NCI-H2081 (cell line): ENCODE results near the gene SGSM1.

Experiments used
- DNase-seq, 2 experiments: peaks; one replicate each; lab custom pipeline; 2025; lab: John Stamatoyannopoulos, UW

The SGSM1 gene

DNA sequence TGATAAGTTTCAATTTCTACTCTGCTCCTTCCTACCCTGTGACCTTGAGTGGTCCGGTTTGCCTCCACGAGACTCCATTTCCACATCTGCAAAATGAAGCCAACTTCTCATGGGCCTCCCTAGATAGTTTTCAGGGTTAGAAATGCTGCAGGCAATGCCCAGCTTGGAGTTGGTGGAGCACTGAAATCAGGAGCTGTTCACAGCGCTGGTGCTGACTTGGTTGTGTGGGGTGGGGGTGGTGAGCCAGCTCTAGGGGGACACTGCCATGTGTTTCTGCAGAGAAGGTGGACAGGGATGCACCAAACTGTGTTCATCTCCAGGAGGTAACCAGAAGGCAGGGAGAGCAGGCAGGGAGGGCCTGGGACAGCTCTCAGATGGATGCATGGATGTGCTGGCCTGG lies 37.0 kb downstream of the SGSM1 start:
- no peak for DNase-seq

GRCh38 chr22:24845041-24845898 lies 39.3 kb downstream of the SGSM1 start:
- no peak for DNase-seq

- DNase-seq: no peak
These were observed 41.5 kb downstream of the SGSM1 start for GRCh38 chr22:24847490-24847889.

- peak in 1 of 2 experiments; percentile 2 for DNase-seq
These were observed 42.7 kb downstream of the SGSM1 start for GRCh38 chr22:24848559-24849168.

DNA sequence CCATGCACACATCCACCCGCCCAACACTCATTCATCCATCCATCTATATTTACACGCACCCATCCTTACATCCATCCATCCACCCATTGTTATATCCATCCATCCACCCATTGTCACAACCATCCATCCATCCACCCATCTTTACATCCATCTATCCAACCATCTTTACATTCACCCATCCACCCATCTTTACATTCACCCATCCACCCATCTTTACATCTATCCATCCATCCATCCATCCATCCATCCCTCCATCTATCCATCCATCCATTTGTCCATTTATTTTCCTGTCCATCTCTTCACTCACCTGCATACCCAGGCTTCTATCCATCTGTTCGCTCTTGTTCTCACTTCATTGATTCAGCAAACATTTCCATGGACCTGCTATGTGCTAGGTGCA lies 49.8 kb downstream of the SGSM1 start:
- DNase-seq: no peak

DNA sequence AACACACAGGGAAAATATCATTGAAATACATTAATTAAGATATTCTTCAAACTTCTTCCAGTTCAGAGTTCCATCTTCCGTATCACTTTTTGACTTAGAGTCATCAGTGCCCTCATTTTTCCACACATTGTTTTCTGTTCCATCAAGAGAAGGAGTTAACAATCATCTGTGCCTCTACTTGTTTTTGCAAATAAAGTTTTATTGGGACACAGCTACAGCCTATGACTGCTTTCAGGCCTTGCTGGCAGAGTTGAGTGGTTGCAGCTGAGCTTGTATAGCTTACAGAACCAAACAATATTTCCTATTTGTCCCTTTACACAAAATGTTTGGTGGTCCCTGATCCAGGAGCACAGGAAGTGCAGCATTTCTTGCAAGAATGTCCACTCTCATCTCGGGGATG lies 51.6 kb downstream of the SGSM1 start:
- no peak for DNase-seq

GRCh38 chr22:24859587-24859986 lies 53.6 kb downstream of the SGSM1 start:
- no peak for DNase-seq

- DNase-seq: no peak
These were observed 59.5 kb downstream of the SGSM1 start for GRCh38 chr22:24865508-24865907.

- DNase-seq: no peak
These were observed 61.5 kb downstream of the SGSM1 start for GRCh38 chr22:24867323-24868022.

DNA sequence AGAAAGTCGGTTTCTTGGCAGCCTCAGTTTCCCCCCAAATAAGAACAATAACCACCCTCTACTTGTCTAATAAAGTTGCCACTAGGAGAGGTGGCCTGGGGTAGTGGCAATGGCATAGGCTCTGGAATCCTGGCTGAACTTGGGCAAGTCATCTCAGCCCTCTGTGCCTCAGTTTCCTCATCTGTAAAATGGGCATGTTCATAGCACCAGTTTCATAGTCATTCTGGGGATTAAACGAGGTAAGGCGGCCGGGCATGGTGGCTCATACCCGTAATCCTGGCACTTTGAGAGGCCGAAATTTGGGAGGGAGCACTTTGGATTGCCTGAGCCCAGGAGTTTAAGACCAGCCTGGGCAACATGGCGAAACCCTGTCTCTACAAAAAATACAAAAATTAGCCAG lies 63.0 kb downstream of the SGSM1 start:
- no peak for DNase-seq

DNA sequence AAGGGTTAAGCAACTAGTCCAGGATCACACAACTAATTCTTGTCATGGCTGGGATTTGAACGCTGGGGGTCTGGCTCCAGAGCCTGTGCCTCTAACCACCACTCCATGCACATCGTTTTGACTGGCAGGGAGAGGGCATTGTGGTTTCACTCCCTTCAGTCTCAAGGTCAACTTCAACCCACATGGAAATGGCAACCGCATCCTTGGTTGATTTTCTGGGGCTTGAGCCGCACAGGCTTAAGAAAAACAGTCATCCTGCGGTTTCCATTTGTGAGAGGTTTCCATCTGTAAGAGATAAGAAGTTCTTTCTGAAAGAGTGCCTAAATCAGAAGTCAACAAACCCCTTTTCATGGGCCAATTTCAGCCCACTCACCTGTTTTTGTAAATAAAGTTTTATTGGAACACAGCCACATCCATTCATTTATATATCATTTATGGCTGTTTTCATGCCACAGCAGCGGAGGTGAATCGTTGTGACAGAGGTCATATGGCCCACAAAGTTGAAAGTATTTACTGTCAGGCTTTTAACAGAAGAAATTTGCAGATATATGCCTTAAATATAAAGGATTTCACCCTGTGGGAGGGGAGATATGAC lies 65.7 kb downstream of the SGSM1 start:
- no peak for DNase-seq

DNA sequence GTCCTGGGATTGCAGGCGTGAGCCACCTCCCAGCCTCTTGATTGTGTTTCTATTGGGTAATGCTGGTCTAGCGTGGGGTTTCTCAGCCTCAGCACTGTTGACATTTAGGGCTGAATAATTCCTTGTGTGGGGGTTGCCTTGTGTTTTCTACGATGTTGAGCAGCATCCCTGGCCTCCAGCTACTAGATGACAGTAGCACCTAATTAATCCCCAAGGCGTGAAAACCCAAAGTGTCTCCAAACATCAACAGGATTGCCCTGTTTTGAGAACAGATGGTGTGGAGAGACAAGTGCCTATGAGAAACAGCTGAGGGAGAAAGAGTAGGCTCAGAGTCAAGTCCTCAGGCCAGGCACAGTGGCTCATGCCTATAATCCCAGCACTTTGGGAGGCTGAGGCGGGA lies 67.2 kb downstream of the SGSM1 start:
- no peak for DNase-seq

GRCh38 chr22:24875862-24876506 lies 70.0 kb downstream of the SGSM1 start:
- DNase-seq: no peak

- DNase-seq: no peak
These were observed 70.7 kb downstream of the SGSM1 start for GRCh38 chr22:24876700-24877099.

- DNase-seq: peak in 1 of 2 experiments; percentile 4
These were observed 73.0 kb downstream of the SGSM1 start for GRCh38 chr22:24878969-24879368.

DNA sequence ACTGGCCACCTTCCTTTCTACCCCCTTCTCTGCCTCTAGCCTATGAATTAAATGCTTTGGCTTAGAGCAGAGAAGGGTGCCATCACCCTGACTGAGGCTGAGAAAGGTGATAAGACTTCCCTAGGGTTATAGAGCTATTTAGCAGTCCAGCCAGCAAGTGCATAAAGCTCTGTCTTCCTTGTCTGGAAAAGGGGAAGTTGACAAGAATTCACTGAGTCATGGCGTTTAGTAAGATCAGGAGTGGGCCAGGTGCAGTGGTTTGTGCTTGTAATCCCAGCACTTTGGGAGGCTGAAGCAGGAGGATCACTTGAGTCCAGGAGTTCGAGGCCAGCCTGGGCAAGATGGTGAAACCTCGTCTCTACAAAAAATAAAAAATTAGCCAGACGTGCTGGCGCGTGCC lies 77.4 kb downstream of the SGSM1 start:
- no peak for DNase-seq

- DNase-seq: no peak
These were observed 81.2 kb downstream of the SGSM1 start for GRCh38 chr22:24887260-24887659.

DNA sequence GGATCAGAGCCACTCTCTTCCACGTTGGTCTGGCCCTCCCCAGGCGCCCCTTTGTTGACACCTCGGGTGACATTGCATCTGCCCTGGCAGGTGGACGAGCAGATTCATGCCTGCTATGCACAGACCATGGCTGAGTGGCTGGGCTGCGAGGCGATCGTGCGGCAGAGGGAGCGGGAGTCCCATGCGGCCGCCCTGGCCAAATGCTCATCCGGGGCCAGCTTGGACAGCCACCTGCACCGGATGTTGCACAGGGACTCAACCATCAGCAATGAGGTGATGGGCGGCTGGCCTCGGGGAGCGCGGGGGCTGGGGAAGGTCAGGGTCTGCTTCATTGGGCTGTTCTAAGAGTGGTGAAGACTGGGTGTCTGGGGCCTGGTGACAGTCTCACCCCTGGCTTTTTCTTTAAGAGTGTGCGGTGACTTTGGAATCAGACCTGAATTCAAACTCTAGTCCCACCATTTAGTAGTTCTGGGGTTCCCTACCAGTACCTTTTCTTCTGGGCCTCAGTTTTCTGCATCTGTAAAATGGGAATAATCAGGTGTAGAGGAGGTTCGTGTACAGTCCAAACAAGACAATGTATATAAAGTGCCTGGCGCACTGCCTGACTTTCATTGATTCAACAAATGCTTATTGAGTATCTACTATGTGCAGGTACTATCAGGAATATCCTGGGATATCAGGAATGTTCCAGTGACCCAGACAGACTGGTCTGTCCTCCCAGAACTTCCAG lies 87.5 kb downstream of the SGSM1 start:
- DNase-seq: no peak

DNA sequence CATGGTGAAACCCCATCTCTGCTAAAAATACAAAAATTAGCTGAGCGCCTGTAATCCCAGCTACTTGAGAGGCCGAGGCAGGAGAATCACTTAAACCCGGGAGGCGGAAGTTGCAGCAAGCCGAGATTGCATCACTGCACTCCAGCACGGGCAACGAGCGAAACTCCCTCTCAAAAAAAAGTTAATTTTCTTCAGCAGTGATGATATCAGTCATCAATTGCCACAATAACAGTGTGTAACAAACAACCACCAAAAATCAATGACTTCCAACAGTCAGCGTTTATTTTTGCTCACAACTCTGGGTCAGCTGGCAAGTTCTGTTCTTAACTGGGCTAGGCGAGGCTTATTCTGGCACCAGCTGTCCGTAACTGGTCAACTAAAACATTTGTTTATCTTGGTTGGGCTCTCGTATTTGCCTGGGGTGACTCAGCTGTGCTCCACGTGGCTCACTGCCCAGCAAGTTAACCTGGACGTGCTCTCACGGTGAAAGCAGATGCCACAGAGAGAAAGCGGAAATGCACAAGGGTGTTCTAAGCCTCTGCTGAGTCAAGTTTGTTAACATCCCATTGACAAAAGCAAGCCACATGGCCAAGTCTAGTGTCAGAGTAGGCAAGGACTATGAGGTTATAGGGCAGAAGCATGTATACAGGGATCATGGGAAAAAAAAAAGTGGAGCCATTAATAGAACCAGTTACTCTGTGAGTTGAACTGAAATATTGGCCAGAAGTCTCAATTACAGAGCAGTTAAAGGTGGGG lies 88.4 kb downstream of the SGSM1 start:
- DNase-seq: peak; percentile 63 to 79

DNA sequence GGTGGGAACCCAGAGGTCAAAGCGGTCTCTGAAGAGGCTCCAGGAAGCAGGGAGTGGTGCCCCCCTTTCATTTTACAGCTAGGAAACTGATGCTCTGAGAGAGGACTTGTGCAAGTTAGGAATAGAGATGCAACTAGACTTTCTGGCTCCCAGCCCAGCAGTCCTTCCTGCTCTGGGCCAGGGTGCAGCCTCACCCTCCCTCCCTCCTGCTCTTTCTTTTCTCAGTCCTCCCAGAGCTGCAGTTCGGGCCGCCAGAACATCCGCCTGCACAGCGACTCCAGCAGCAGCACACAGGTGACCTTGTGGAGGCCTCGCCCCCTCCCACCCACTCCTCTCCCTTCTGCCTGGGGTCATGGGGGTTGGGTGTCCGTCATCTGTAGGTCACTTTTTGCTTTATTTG lies 89.0 kb downstream of the SGSM1 start:
- DNase-seq: peak; percentile 19 to 44

DNA sequence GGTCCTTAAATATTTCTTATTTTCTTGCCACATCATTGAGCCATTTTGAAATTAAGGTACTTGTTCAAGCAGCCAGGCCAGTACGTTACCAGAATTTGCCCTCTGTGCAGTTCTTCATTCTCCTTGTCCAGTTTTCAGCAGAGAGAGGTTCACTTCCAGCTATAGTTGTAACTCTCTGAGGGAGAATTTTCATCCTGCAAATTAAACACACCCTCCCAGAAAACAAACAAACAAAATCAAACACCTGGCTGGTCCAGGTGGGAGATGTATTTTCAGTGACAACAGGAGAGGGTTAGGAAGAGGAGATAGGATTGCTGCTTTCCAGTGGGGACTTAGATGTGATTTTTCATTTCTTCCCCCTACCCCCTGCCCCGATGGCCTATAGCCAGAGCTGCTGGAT lies 95.4 kb downstream of the SGSM1 start:
- no peak for DNase-seq
